Measurements from ENCODE around the gene PCDHB1.
"Not testable (repeated sequence)": the region's sequence is repeated elsewhere in the genome, so short reads cannot be mapped to it uniquely, and the experiment has no call there.

The PCDHB1 gene

GRCh38 chr5:141082228-141082627 is 31.1 kb downstream of the PCDHB1 start:
- DNase-seq: no peak

GRCh38 chr5:141084487-141084989 is 33.4 kb downstream of the PCDHB1 start:
- DNase-seq: no peak

GRCh38 chr5:141094481-141095262 is 43.5 kb downstream of the PCDHB1 start, which contains the start of gene PCDHB2:
Gene PCDHB2 (plus strand): TSS chr5:141094615. CDS start chr5:141094791, 176 bp downstream.
- DNase-seq: peak; percentile 87

- no peak for DNase-seq
Measured at GRCh38 chr5:141095263-141095641, 44.1 kb downstream of the PCDHB1 start.

GRCh38 chr5:141096181-141096580 is 45.0 kb downstream of the PCDHB1 start:
- not testable (repeated sequence) for DNase-seq

- not testable (repeated sequence) for DNase-seq
Measured at GRCh38 chr5:141096586-141096985, 45.4 kb downstream of the PCDHB1 start.

GRCh38 chr5:141100243-141100805 is 49.1 kb downstream of the PCDHB1 start, which contains the start of gene PCDHB3:
Gene PCDHB3 (plus strand): TSS chr5:141100473. CDS start chr5:141100650, 177 bp downstream.
- no peak for DNase-seq

- no peak for DNase-seq
Measured at GRCh38 chr5:141101059-141101458, 49.9 kb downstream of the PCDHB1 start.

- not testable (repeated sequence) for DNase-seq
Measured at GRCh38 chr5:141102070-141102469, 50.9 kb downstream of the PCDHB1 start.

- not testable (repeated sequence) for DNase-seq
Measured at GRCh38 chr5:141102471-141102870, 51.3 kb downstream of the PCDHB1 start.

- DNase-seq: no peak
Measured at GRCh38 chr5:141105350-141105749, 54.2 kb downstream of the PCDHB1 start.
